HFF-Myc (cell line): ENCODE measurements around the gene TMEM167A.

Source experiments
- DNase-seq: peaks from one replicate; pipeline ENCODE4 v3.0.0-alpha.2; 2011; ENCODE audit warnings: low read depth; ENCODE audit errors: extremely low read depth
- H3K4me3 ChIP-seq: replicated peaks from 2 replicates; pipeline ENCODE4 v1.5.1; 2011; ENCODE audit warnings: low read depth, mild to moderate bottlenecking, control low read depth, low read length
- TF ChIP-seq, protein P1 (sequence below): IDR thresholded peaks from 2 replicates; pipeline ENCODE4 v1.5.1; 2012; ENCODE audit warnings: mild to moderate bottlenecking, low read depth, low read length, control low read depth; ENCODE audit errors: missing control alignments

Gene TMEM167A

DNA sequence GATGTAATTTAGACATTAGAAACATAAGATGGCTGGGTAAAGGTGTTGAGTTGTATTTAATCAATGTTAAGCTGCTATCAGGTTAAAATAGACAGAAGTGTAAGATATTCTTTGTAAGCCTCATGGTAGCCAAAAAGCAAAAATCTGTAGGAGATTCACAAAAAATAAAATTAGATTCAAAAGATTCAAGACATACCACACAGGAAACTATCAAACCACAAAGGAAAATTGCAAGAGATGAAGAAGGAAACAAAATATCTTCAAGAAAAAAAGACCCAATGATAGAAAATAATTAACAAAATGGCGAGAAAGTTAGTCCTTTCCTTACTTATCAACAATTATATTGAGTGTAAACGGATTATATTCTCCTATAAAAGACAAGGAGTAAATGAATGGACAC lies 15.4 kb upstream of the TMEM167A start:
- TF ChIP-seq, protein P1, sequence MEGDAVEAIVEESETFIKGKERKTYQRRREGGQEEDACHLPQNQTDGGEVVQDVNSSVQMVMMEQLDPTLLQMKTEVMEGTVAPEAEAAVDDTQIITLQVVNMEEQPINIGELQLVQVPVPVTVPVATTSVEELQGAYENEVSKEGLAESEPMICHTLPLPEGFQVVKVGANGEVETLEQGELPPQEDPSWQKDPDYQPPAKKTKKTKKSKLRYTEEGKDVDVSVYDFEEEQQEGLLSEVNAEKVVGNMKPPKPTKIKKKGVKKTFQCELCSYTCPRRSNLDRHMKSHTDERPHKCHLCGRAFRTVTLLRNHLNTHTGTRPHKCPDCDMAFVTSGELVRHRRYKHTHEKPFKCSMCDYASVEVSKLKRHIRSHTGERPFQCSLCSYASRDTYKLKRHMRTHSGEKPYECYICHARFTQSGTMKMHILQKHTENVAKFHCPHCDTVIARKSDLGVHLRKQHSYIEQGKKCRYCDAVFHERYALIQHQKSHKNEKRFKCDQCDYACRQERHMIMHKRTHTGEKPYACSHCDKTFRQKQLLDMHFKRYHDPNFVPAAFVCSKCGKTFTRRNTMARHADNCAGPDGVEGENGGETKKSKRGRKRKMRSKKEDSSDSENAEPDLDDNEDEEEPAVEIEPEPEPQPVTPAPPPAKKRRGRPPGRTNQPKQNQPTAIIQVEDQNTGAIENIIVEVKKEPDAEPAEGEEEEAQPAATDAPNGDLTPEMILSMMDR: no peak
- DNase-seq: no peak
- H3K4me3 ChIP-seq: no peak overlapping the region

DNA sequence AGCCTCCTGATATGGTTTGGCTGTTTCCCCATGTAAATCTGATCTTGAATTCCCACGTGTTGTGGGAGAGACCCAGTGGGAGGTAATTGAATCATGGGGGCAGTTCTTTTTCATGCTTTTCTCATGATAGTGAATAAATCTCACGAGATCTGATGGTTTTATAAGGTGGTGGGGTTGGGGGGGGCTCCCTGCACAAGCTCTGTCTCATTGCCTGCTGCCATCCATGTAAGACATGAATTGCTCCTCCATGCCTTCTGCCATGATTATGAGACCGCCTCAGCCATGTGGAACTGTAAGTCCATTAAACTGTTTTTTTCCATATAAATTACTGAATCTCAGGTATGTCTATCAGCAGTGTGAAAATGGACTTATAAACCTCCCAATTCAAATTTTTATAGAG lies 13.0 kb upstream of the TMEM167A start:
- H3K4me3 ChIP-seq: no peak overlapping the region
- TF ChIP-seq, protein P1: no peak
- DNase-seq: no peak

GRCh38 chr5:83085106-83085505 lies 7.9 kb upstream of the TMEM167A start:
- H3K4me3 ChIP-seq: no peak overlapping the region
- TF ChIP-seq, protein P1: no peak
- no peak for DNase-seq

GRCh38 chr5:83084336-83084735 lies 7.1 kb upstream of the TMEM167A start:
- TF ChIP-seq, protein P1: no peak
- no peak overlapping the region for H3K4me3 ChIP-seq
- DNase-seq: no peak

GRCh38 chr5:83082750-83083149 lies 5.6 kb upstream of the TMEM167A start:
- H3K4me3 ChIP-seq: no peak overlapping the region
- no peak for DNase-seq
- TF ChIP-seq, protein P1: no peak

DNA sequence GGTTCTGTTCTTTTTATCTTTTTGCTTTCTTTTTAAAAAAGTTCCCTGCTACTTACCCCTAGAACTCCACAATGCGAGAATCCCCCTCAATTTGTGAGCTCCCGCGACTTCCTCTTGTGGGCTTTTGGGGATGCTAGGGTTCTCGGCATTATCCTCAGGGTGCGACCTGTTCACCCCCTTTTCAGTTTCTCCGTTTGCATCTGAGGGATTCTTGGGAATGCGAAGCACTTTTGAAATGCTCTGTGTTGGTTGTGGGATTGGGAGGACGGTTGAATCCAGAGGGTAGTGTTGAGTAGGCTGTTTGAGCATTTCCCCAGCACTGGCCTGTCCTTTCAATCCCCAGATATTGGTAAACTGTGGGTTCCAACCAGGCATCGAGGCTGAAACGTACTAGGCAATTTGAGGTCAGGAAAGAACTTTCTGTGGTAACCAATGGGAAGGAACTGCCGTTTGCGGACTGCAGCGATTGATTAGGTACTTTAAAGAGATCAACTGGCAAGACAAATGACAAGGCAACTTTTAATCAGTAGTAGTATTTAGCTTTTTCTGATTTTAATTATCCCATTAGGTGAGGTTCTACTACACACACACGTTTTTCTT lies 568 bp upstream of the TMEM167A start:
- no peak for DNase-seq
- H3K4me3 ChIP-seq: peak overlapping the region; percentile 65
- TF ChIP-seq, protein P1: no peak

GRCh38 chr5:83072966-83073365 lies 4.2 kb downstream of the TMEM167A start:
- no peak overlapping the region for H3K4me3 ChIP-seq
- no peak for DNase-seq
- TF ChIP-seq, protein P1: no peak
